Activated naive CD4-positive, alpha-beta T cell treated with Interleukin-2 at 50 U/mL for 16 hours (primary cell): ENCODE results near the gene THRA.

Source experiments
- DNase-seq: peaks from one replicate; pipeline ENCODE4 v3.0.0-alpha.2; 2020

Gene THRA

GRCh38 chr17:40062329-40063186 lies at the start of gene THRA:
Gene THRA (plus strand): TSS chr17:40062965. CDS start chr17:40074489, 11,524 bp downstream.
- peak; percentile 73 for DNase-seq

GRCh38 chr17:40014375-40014980 lies 48.3 kb upstream of the THRA start:
- DNase-seq, result no peak

GRCh38 chr17:40015005-40015997 lies 47.5 kb upstream of the THRA start, which contains the start of gene CSF3:
Gene CSF3 (plus strand): TSS chr17:40015440. CDS start chr17:40015475, 35 bp downstream.
- no peak for DNase-seq

- DNase-seq, result no peak
Measured at GRCh38 chr17:40015998-40016985, 46.5 kb upstream of the THRA start.

GRCh38 chr17:40017422-40018080 lies 45.2 kb upstream of the THRA start:
- DNase-seq, result no peak

GRCh38 chr17:40018211-40019121 lies 44.3 kb upstream of the THRA start:
- no peak for DNase-seq

GRCh38 chr17:40019140-40019991 lies 43.4 kb upstream of the THRA start:
- DNase-seq, result no peak

- DNase-seq, result no peak
Measured at GRCh38 chr17:40020146-40020545, 42.6 kb upstream of the THRA start.

- no peak for DNase-seq
Measured at GRCh38 chr17:40021451-40021971, 41.3 kb upstream of the THRA start.

- no peak for DNase-seq
Measured at GRCh38 chr17:40022497-40022896, 40.3 kb upstream of the THRA start.

GRCh38 chr17:40022961-40023541 lies 39.7 kb upstream of the THRA start:
- DNase-seq, result no peak

GRCh38 chr17:40023590-40024292 lies 39.0 kb upstream of the THRA start:
- no peak for DNase-seq

GRCh38 chr17:40024901-40025300 lies 37.9 kb upstream of the THRA start:
- no peak for DNase-seq

- DNase-seq, result no peak
Measured at GRCh38 chr17:40025559-40025958, 37.2 kb upstream of the THRA start.

- DNase-seq, result peak; percentile 43
Measured at GRCh38 chr17:40025991-40026815, 36.6 kb upstream of the THRA start.

GRCh38 chr17:40026816-40027613 lies 35.8 kb upstream of the THRA start:
- DNase-seq, result peak; percentile 74
